ENCODE measurements around the gene ADGRL3.

DNA sequence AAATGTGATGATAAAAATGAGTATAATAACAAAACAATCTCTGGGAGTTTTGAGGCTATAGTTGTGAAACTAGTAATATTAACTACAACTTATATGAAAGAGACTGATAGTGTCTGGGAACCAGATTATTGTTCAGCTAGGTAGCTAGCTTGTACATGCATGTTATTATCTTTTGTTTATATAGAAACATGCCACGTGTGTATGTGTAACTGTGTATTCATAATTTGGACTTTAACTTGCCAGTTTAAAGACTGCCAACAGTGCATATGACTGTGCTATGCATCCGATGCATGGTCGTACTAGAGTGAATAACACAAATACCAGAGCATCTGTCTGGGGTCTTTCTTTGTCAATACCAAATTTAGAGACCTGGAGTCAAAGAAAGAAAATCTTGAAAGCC lies 92.2 kb downstream of the ADGRL3 start:
- TF ChIP-seq, protein P1, sequence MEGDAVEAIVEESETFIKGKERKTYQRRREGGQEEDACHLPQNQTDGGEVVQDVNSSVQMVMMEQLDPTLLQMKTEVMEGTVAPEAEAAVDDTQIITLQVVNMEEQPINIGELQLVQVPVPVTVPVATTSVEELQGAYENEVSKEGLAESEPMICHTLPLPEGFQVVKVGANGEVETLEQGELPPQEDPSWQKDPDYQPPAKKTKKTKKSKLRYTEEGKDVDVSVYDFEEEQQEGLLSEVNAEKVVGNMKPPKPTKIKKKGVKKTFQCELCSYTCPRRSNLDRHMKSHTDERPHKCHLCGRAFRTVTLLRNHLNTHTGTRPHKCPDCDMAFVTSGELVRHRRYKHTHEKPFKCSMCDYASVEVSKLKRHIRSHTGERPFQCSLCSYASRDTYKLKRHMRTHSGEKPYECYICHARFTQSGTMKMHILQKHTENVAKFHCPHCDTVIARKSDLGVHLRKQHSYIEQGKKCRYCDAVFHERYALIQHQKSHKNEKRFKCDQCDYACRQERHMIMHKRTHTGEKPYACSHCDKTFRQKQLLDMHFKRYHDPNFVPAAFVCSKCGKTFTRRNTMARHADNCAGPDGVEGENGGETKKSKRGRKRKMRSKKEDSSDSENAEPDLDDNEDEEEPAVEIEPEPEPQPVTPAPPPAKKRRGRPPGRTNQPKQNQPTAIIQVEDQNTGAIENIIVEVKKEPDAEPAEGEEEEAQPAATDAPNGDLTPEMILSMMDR (IDR thresholded peaks at IDR 0.05) = no peak
- TF ChIP-seq EP300 (IDR thresholded peaks at IDR 0.05) (no peak), POLR2A (IDR thresholded peaks at IDR 0.05) (no peak)
